Mesothelial cell of epicardium (in vitro differentiated cells): Measurements from ENCODE around the gene SNPH. TPM values are rescaled to one million over a fixed set of nuclear protein-coding genes. Genes with fewer than 3 reads are reported as not detected.

Source experiments
- DNase-seq, 2 experiments: peaks; one replicate each; pipeline ENCODE4 v3.0.0; 2021; ENCODE audit warnings: low spot score in 2 of 2; ENCODE audit not compliant: unreplicated experiment in 2 of 2
- H3K27ac Mint-ChIP-seq: 2 replicates; pipeline ENCODE4 v1.8.0; 2021; ENCODE audit warnings: mixed read lengths
- H3K27me3 Mint-ChIP-seq: 2 replicates; pipeline ENCODE4 v1.8.0; 2021; ENCODE audit warnings: low read depth, mixed read lengths
- H3K36me3 Mint-ChIP-seq: 2 replicates; pipeline ENCODE4 v1.8.0; 2021; ENCODE audit warnings: mixed read lengths
- H3K4me1 Mint-ChIP-seq: 2 replicates; pipeline ENCODE4 v1.8.0; 2021; ENCODE audit warnings: mixed read lengths
- H3K4me3 Mint-ChIP-seq: 2 replicates; pipeline ENCODE4 v1.8.0; 2021; ENCODE audit warnings: mild to moderate bottlenecking, moderate library complexity, mixed read lengths
- H3K9me3 Mint-ChIP-seq: 2 replicates; pipeline ENCODE4 v1.8.0; 2021; ENCODE audit warnings: mixed read lengths
- CTCF ChIP-seq: fragments of 200-600 bp; sonication (generic); IDR thresholded peaks from one replicate; pipeline ENCODE4 v1.5.0; 2021; ENCODE audit warnings: antibody characterized with exemption; ENCODE audit not compliant: unreplicated experiment
- total RNA-seq: library from RNA; stranded (reverse); gene quantifications from 3 replicates; pipeline ENCODE4 v1.2.1, GENCODE V29; 2021

Gene SNPH
- total RNA-seq, 1 donor from 2014 or later = 3.4 TPM

- TF ChIP-seq CTCF = no peak
- H3K9me3 Mint-ChIP-seq = no peaks in the 10 kb centered on the region
These were observed 7.3 kb downstream of the SNPH start for GRCh38 chr20:1273366-1273765.

GRCh38 chr20:1274485-1275311 is 8.6 kb downstream of the SNPH start:
- DNase-seq = no peak
- no peaks in the 10 kb centered on the region for H3K4me1 Mint-ChIP-seq

More at GRCh38 chr20:1273366-1273765, 7.3 kb downstream of the SNPH start:
- no peak for DNase-seq
- H3K27ac Mint-ChIP-seq = no peak overlapping the region
- no peaks in the 10 kb centered on the region for H3K36me3 Mint-ChIP-seq
- H3K4me3 Mint-ChIP-seq = no peak overlapping the region
- no peaks in the 10 kb centered on the region for H3K27me3 Mint-ChIP-seq
- no peaks in the 10 kb centered on the region for H3K4me1 Mint-ChIP-seq

GRCh38 chr20:1275919-1276318 is 9.8 kb downstream of the SNPH start:
- no peak for DNase-seq
- Mint-ChIP-seq H3K4me1 (no peaks in the 10 kb centered on the region), H3K9me3 (no peaks in the 10 kb centered on the region), H3K36me3 (no peaks in the 10 kb centered on the region), H3K27me3 (no peaks in the 10 kb centered on the region), H3K4me3 (no peak overlapping the region), H3K27ac (no peak overlapping the region)
- TF ChIP-seq CTCF = no peak

More at GRCh38 chr20:1274485-1275311, 8.6 kb downstream of the SNPH start:
- no peak overlapping the region for H3K27ac Mint-ChIP-seq
- H3K9me3 Mint-ChIP-seq = no peaks in the 10 kb centered on the region
- H3K27me3 Mint-ChIP-seq = no peaks in the 10 kb centered on the region
- TF ChIP-seq CTCF = no peak
- H3K4me3 Mint-ChIP-seq = no peak overlapping the region
- H3K36me3 Mint-ChIP-seq = no peaks in the 10 kb centered on the region

GRCh38 chr20:1277529-1278322 is 11.6 kb downstream of the SNPH start:
- Mint-ChIP-seq H3K9me3 (no peaks in the 10 kb centered on the region), H3K36me3 (no peaks in the 10 kb centered on the region), H3K27me3 (no peaks in the 10 kb centered on the region), H3K27ac (no peak overlapping the region), H3K4me1 (no peaks in the 10 kb centered on the region), H3K4me3 (no peak overlapping the region)
- no peak for TF ChIP-seq CTCF
- no peak for DNase-seq

GRCh38 chr20:1278993-1279392 is 12.9 kb downstream of the SNPH start:
- no peak overlapping the region for H3K4me3 Mint-ChIP-seq

More at GRCh38 chr20:1278993-1279392, 12.9 kb downstream of the SNPH start:
- H3K27me3 Mint-ChIP-seq = no peaks in the 10 kb centered on the region
- DNase-seq = no peak
- no peaks in the 10 kb centered on the region for H3K4me1 Mint-ChIP-seq
- no peak for TF ChIP-seq CTCF
- no peaks in the 10 kb centered on the region for H3K36me3 Mint-ChIP-seq
- no peak overlapping the region for H3K27ac Mint-ChIP-seq
- H3K9me3 Mint-ChIP-seq = no peaks in the 10 kb centered on the region
